ENCODE data around the gene RNF6.

- TF ChIP-seq, protein P1, sequence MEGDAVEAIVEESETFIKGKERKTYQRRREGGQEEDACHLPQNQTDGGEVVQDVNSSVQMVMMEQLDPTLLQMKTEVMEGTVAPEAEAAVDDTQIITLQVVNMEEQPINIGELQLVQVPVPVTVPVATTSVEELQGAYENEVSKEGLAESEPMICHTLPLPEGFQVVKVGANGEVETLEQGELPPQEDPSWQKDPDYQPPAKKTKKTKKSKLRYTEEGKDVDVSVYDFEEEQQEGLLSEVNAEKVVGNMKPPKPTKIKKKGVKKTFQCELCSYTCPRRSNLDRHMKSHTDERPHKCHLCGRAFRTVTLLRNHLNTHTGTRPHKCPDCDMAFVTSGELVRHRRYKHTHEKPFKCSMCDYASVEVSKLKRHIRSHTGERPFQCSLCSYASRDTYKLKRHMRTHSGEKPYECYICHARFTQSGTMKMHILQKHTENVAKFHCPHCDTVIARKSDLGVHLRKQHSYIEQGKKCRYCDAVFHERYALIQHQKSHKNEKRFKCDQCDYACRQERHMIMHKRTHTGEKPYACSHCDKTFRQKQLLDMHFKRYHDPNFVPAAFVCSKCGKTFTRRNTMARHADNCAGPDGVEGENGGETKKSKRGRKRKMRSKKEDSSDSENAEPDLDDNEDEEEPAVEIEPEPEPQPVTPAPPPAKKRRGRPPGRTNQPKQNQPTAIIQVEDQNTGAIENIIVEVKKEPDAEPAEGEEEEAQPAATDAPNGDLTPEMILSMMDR (IDR thresholded peaks at IDR 0.05), result no peak
- TF ChIP-seq FOXJ3 (CRISPR knock-in tag; IDR thresholded peaks at IDR 0.05) (no peak), POLR2AphosphoS5 (IDR thresholded peaks at IDR 0.05; ENCODE audit: low read depth, low read length) (no peak)
- TF ChIP-seq, protein P2, sequence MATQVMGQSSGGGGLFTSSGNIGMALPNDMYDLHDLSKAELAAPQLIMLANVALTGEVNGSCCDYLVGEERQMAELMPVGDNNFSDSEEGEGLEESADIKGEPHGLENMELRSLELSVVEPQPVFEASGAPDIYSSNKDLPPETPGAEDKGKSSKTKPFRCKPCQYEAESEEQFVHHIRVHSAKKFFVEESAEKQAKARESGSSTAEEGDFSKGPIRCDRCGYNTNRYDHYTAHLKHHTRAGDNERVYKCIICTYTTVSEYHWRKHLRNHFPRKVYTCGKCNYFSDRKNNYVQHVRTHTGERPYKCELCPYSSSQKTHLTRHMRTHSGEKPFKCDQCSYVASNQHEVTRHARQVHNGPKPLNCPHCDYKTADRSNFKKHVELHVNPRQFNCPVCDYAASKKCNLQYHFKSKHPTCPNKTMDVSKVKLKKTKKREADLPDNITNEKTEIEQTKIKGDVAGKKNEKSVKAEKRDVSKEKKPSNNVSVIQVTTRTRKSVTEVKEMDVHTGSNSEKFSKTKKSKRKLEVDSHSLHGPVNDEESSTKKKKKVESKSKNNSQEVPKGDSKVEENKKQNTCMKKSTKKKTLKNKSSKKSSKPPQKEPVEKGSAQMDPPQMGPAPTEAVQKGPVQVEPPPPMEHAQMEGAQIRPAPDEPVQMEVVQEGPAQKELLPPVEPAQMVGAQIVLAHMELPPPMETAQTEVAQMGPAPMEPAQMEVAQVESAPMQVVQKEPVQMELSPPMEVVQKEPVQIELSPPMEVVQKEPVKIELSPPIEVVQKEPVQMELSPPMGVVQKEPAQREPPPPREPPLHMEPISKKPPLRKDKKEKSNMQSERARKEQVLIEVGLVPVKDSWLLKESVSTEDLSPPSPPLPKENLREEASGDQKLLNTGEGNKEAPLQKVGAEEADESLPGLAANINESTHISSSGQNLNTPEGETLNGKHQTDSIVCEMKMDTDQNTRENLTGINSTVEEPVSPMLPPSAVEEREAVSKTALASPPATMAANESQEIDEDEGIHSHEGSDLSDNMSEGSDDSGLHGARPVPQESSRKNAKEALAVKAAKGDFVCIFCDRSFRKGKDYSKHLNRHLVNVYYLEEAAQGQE (IDR thresholded peaks at IDR 0.05; ENCODE audit: low read depth, low read length), result no peak
Measured at GRCh38 chr13:26228096-26228495, 6.0 kb upstream of the RNF6 start.
